KMS-11 (cell line): ENCODE measurements around the gene CD40LG.
A peak's percentile ranks its signal among the peaks of the same experiment; 100 is the strongest.

Source experiments
- H2AFZ ChIP-seq: fragments of 200-600 bp; sonication (generic); 2 replicates; pipeline ENCODE4 v1.6.1; 2016; ENCODE audit warnings: antibody characterized with exemption, mixed run types, low read depth
- H3K27ac ChIP-seq: fragments of 200-600 bp; sonication (generic); 2 replicates; pipeline ENCODE4 v1.6.1; 2016; ENCODE audit warnings: mild to moderate bottlenecking, mixed run types
- H3K27me3 ChIP-seq: fragments of 200-600 bp; sonication (generic); 2 replicates; pipeline ENCODE4 v1.6.1; 2017; ENCODE audit warnings: mild to moderate bottlenecking, low read depth, mixed run types, moderate library complexity; ENCODE audit not compliant: insufficient read depth
- H3K36me3 ChIP-seq: fragments of 200-600 bp; sonication (generic); 2 replicates; pipeline ENCODE4 v1.6.1; 2017; ENCODE audit warnings: mild to moderate bottlenecking, mixed run types; ENCODE audit not compliant: insufficient read depth
- H3K4me1 ChIP-seq: fragments of 200-600 bp; sonication (generic); 2 replicates; pipeline ENCODE4 v1.6.1; 2016; ENCODE audit warnings: mild to moderate bottlenecking, low read depth, mixed run types; ENCODE audit not compliant: poor library complexity, severe bottlenecking
- H3K4me2 ChIP-seq: fragments of 200-600 bp; sonication (generic); 2 replicates; pipeline ENCODE4 v1.7.0; 2016; ENCODE audit warnings: mild to moderate bottlenecking, mixed run types
- H3K4me3 ChIP-seq: fragments of 200-600 bp; sonication (generic); IDR thresholded peaks from 2 replicates; pipeline ENCODE4 v1.6.1; 2017; ENCODE audit warnings: low read depth, low read length, mixed read lengths; ENCODE audit not compliant: insufficient read depth
- H3K79me2 ChIP-seq: fragments of 200-600 bp; sonication (generic); 2 replicates; pipeline ENCODE4 v1.6.1; 2016; ENCODE audit warnings: low read depth, mixed run types; ENCODE audit not compliant: insufficient read depth
- H3K9ac ChIP-seq: fragments of 200-600 bp; sonication (generic); 2 replicates; pipeline ENCODE4 v1.6.1; 2016; ENCODE audit warnings: mild to moderate bottlenecking, mixed run types
- H4K20me1 ChIP-seq: fragments of 200-600 bp; sonication (generic); 2 replicates; pipeline ENCODE4 v1.6.1; 2016; ENCODE audit warnings: mild to moderate bottlenecking, mixed run types; ENCODE audit not compliant: insufficient read depth
- CTCF ChIP-seq: fragments of 200-600 bp; sonication (generic); conservative IDR thresholded peaks from 2 replicates; pipeline ENCODE4 v1.6.1; 2017; ENCODE audit warnings: low read depth, mild to moderate bottlenecking, antibody characterized with exemption, low read length, moderate library complexity, mixed read lengths

CD40LG gene

DNA sequence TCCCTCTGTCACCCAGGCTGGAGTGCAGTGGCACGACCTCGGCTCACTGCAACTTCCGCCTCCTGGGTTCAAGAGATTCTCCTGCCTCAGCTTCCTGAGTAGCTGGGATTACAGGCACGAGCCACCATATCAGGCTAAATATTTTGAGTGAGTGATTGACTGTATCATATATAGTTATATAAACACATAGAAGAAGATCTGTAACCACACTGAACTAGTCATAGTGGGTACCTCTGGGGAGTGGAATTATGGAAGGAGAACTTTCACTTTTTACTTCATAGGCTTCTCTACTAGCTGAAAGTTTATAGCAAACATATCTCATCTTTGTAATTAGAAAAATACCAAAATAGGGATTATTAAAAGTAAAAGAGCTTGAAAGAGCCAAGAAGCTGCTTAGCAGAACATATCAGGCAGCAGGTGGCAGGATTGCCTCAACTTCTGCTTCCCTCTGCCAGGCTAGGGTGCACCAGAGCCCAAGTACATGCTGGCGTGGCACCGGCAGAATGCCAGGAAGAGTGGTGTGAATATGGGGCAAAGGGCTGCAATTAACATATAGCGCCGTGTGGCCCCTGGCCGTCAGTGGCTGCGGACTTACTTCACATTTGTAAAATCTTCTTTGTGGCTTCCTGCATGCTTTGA is 39.5 kb upstream of the CD40LG start:
- Histone ChIP-seq H2AFZ (no peak overlapping the region), H3K79me2 (no peaks in the 10 kb centered on the region), H3K27ac (no peak overlapping the region), H3K9ac (no peak overlapping the region), H3K36me3 (no peaks in the 10 kb centered on the region), H3K4me2 (no peak overlapping the region), H4K20me1 (no peaks in the 10 kb centered on the region), H3K4me1 (peaks cover 4% of the 10 kb centered on the region), H3K4me3 (no peak overlapping the region), H3K27me3 (no peaks in the 10 kb centered on the region)
- peak; percentile 35 for TF ChIP-seq CTCF

GRCh38 chrX:136616987-136617685 is 30.8 kb upstream of the CD40LG start:
- TF ChIP-seq CTCF = no peak
- no peak overlapping the region for H3K4me2 ChIP-seq
- H3K27me3 ChIP-seq = no peaks in the 10 kb centered on the region

DNA sequence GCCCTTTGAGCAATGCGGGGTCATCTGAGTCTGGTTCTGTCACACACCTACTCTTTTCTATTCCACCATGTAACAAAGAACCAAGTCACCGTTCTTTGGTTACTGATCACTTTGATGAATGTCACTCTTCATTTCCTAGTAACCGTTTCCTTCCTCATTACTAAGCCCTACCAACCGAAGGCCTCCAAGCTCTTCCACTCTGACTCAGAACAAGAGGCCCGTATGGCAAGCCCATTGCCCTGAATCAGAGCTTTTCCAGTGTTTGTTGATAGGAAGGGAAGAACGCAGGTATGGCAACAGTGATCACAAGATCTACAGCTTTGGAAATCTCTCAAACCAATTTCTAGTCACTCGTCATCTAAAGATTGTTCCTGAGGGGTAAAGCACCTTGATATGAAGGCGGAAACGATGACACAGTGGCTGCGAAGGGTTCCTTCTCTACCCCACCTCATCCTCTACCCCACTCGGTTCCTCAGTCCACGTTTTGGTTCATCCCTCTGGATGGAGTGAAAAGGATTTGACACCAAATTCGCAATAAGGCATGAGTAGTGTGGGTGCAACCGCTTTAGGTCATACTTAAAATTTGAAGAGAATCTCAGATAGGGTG is 28.0 kb upstream of the CD40LG start:
- no peaks in the 10 kb centered on the region for H3K79me2 ChIP-seq
- H2AFZ ChIP-seq = no peak overlapping the region
- H3K4me1 ChIP-seq = no peaks in the 10 kb centered on the region
- no peak overlapping the region for H3K4me2 ChIP-seq
- TF ChIP-seq CTCF = no peak
- H3K4me3 ChIP-seq = no peak overlapping the region
- no peaks in the 10 kb centered on the region for H3K27me3 ChIP-seq
- H3K9ac ChIP-seq = no peak overlapping the region
- H3K27ac ChIP-seq = no peak overlapping the region
- H3K36me3 ChIP-seq = no peaks in the 10 kb centered on the region
- H4K20me1 ChIP-seq = no peaks in the 10 kb centered on the region

More at GRCh38 chrX:136616987-136617685, 30.8 kb upstream of the CD40LG start:
- Histone ChIP-seq H3K36me3 (no peaks in the 10 kb centered on the region), H3K79me2 (no peaks in the 10 kb centered on the region), H3K9ac (no peak overlapping the region), H3K4me3 (no peak overlapping the region), H3K27ac (no peak overlapping the region), H3K4me1 (no peaks in the 10 kb centered on the region), H2AFZ (no peak overlapping the region), H4K20me1 (no peaks in the 10 kb centered on the region)

- Histone ChIP-seq H4K20me1 (no peaks in the 10 kb centered on the region), H3K27me3 (no peaks in the 10 kb centered on the region), H3K9ac (no peak overlapping the region), H3K4me2 (no peak overlapping the region), H3K4me1 (no peaks in the 10 kb centered on the region), H3K36me3 (no peaks in the 10 kb centered on the region), H2AFZ (no peak overlapping the region), H3K4me3 (no peak overlapping the region), H3K79me2 (no peaks in the 10 kb centered on the region), H3K27ac (no peak overlapping the region)
- no peak for TF ChIP-seq CTCF
These were observed 27.2 kb upstream of the CD40LG start for GRCh38 chrX:136620780-136621179.
